Measurements from ENCODE around the gene SSRP1.

SSRP1 gene

DNA sequence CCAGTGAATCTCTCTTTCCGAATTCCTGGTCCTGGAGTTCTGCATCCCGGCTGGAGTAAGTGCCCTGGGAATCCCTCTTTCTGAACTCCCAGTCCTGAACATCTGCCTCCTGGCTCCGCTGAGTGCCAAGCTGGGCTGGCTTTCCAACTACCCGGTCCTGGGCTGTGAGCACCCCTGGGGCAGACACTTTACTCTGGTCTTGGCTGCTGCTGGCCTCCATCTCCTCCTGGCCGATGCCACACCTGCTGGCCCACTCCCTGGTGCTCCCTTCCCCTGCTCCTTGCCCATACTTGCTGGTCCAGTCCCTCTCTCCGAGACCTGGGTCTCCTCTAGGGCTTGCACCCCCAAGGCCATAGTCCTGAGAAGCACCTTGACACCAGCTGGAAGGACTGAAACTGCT lies 25.6 kb downstream of the SSRP1 start:
- TF ChIP-seq POLR2A (IDR thresholded peaks at IDR 0.05; ENCODE audit: extremely low read depth, insufficient read length) (no peak), MYC (IDR thresholded peaks at IDR 0.05; ENCODE audit: low read depth, low read length) (no peak)
- TF ChIP-seq, protein P1, sequence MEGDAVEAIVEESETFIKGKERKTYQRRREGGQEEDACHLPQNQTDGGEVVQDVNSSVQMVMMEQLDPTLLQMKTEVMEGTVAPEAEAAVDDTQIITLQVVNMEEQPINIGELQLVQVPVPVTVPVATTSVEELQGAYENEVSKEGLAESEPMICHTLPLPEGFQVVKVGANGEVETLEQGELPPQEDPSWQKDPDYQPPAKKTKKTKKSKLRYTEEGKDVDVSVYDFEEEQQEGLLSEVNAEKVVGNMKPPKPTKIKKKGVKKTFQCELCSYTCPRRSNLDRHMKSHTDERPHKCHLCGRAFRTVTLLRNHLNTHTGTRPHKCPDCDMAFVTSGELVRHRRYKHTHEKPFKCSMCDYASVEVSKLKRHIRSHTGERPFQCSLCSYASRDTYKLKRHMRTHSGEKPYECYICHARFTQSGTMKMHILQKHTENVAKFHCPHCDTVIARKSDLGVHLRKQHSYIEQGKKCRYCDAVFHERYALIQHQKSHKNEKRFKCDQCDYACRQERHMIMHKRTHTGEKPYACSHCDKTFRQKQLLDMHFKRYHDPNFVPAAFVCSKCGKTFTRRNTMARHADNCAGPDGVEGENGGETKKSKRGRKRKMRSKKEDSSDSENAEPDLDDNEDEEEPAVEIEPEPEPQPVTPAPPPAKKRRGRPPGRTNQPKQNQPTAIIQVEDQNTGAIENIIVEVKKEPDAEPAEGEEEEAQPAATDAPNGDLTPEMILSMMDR (IDR thresholded peaks at IDR 0.05; ENCODE audit: low read depth, low read length): no peak
- TF ChIP-seq, protein P2, sequence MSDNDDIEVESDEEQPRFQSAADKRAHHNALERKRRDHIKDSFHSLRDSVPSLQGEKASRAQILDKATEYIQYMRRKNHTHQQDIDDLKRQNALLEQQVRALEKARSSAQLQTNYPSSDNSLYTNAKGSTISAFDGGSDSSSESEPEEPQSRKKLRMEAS (IDR thresholded peaks at IDR 0.05; ENCODE audit: low read depth, low read length): no peak

DNA sequence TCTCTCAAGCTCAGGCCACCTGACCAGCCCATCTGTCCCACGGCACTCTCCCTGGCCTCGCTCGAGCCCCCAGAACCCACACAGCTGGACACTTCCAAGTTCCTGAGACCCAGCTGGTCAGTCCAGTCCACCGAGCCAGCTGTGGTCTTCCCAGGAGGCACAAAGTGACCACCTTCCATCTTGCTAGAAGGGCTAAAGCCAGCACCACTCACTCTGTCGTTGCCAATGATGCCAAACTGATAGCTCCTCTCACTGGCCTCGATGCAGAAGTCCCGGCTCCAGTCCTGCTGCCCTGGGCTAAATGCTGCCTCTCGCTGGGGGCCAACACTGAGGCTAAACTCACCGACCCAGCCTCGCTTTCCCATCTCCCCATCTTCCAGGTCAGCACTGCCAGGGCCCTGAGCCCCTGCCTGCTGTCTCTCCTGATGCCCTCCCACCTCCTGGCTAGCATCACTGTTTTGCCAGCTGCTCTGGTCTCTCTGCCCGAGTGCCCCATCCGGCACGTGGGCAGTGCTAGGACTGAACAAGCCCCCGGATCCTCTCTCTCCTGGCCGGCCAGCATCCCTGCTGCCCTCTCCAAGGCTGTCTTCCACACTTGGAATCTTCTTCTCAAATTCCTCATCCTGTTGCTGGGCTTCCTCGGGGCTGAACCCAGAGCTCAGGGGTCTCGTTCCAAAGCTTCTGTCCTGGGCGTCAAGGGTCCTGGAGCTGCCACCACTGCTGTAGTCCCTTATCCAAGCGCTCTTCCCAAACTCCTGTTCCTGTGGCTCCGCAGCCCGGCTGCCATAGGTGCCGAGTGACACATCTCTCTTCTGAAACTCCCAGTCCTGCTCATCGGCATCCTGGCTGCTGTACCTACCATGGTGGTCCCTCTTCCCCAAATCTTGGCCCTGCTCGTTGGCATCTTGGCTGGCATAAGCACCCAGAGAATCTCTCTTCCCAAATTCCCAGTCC lies 26.3 kb downstream of the SSRP1 start:
- H3K4me3 ChIP-seq (ENCODE audit: low read depth, low read length): no peak overlapping the region
- TF ChIP-seq MYC (IDR thresholded peaks at IDR 0.05; ENCODE audit: low read depth, low read length): no peak
- TF ChIP-seq, protein P1 (IDR thresholded peaks at IDR 0.05; ENCODE audit: low read depth, low read length): no peak
- TF ChIP-seq, protein P2 (IDR thresholded peaks at IDR 0.05; ENCODE audit: low read depth, low read length): no peak
- no peak for TF ChIP-seq POLR2A (IDR thresholded peaks at IDR 0.05; ENCODE audit: extremely low read depth, insufficient read length)
- DNase-seq (ENCODE audit: low read depth): no peak

More for the DNA sequence above, 25.6 kb downstream of the SSRP1 start:
- H3K4me3 ChIP-seq (ENCODE audit: low read depth, low read length): no peak overlapping the region
- DNase-seq (ENCODE audit: low read depth): no peak

DNA sequence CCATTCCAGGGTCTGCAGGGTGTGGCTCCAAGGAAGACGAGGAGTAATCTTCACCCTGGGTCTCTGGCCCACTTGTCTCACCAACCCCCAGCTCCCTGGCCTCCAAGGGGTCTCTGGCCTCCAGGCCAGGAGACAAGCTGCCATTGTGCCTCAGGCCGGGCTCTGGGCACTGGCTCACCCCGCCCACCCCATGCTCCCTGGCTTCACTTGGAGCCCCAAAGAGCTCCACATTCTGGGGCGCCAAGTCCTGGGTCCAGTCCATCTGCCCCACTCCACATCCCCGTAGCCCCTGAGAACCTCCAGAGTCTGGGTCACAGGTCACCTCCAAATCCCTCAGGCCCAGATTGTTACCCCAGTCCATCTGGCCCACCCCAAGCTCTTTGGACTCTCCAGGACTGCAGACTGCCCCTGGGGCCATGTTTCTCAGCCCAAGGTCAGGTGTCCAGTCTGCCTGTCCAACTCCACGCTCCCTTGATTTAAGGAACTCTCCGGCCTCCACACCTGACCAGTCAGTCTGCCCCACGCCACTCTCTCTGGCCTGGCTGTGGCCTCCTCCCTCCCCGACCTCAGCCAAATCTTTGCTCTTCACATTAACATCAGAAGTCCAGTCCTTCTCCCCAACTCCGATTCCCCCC lies 27.1 kb downstream of the SSRP1 start:
- TF ChIP-seq MYC (IDR thresholded peaks at IDR 0.05; ENCODE audit: low read depth, low read length) (no peak), POLR2A (IDR thresholded peaks at IDR 0.05; ENCODE audit: extremely low read depth, insufficient read length) (no peak)
- TF ChIP-seq, protein P2 (IDR thresholded peaks at IDR 0.05; ENCODE audit: low read depth, low read length): no peak
- TF ChIP-seq, protein P1 (IDR thresholded peaks at IDR 0.05; ENCODE audit: low read depth, low read length): no peak
- DNase-seq (ENCODE audit: low read depth): no peak
- H3K4me3 ChIP-seq (ENCODE audit: low read depth, low read length): no peak overlapping the region

DNA sequence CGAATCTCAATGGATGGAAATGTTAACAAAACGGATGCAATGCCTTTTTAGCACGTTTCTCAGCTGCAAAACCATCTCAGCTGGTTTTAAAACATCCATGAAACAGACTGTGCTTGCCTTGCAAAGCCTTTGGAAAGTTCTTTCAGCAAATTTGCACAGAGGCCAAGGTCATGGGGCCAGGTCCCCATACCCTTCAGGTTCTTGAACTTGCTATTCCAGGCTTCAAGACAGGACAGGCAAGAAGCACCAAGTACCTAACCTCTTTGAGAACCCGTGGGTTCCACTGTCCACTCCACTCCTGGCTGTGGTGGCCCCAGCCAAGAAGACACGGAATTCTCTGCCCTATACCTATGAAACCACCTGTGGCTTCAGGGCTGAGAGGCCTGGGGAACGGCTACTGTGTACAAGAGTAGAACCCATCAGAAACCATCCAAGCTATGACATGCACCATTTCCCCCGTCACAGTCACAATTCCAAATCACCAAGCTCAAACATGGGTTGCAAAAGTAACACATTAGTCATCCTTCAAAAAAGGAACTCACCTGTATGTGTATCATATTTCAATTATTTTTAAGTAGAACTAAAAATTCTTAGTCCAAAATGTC lies 27.9 kb downstream of the SSRP1 start:
- TF ChIP-seq MYC (IDR thresholded peaks at IDR 0.05; ENCODE audit: low read depth, low read length) (no peak), POLR2A (IDR thresholded peaks at IDR 0.05; ENCODE audit: extremely low read depth, insufficient read length) (no peak)
- TF ChIP-seq, protein P2 (IDR thresholded peaks at IDR 0.05; ENCODE audit: low read depth, low read length): no peak
- TF ChIP-seq, protein P1 (IDR thresholded peaks at IDR 0.05; ENCODE audit: low read depth, low read length): no peak
- DNase-seq (ENCODE audit: low read depth): no peak
- H3K4me3 ChIP-seq (ENCODE audit: low read depth, low read length): no peak overlapping the region

DNA sequence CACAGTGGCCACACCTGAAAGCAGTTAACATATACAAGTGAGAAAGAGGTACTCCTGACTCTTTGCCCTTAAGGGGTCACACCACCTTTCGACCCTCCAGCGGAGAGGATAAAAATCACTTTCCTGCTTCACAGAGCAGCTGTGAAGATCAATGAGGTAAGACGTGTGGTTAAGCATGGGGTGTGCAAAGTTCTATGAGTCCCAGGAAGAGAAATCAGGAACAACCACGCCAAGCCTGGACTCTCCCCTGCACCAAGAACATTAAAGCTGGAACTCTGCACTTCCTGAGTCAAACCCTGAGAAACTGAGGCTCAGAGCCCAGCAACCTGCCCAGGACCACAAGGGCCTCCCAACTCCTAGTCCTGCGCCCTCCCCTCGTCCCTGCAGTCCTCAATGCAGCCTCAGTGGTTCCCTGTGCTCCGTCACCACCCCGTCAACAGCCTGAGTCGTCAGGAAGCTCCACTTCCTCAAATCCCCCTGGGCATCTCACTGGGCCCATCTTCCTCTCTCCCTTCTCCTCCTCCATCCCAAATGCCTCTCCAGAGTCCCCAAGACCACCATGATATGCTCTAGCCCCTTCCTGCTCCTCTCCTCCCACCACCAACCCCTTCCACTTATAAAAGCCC lies 28.6 kb downstream of the SSRP1 start:
- TF ChIP-seq, protein P1 (IDR thresholded peaks at IDR 0.05; ENCODE audit: low read depth, low read length): no peak
- TF ChIP-seq, protein P2 (IDR thresholded peaks at IDR 0.05; ENCODE audit: low read depth, low read length): no peak
- TF ChIP-seq POLR2A (IDR thresholded peaks at IDR 0.05; ENCODE audit: extremely low read depth, insufficient read length) (no peak), MYC (IDR thresholded peaks at IDR 0.05; ENCODE audit: low read depth, low read length) (no peak)
- H3K4me3 ChIP-seq (ENCODE audit: low read depth, low read length): no peak overlapping the region
- no peak for DNase-seq (ENCODE audit: low read depth)

Measured in NB4 (cell line).